ENCODE data around the gene MCTP1.

DNA sequence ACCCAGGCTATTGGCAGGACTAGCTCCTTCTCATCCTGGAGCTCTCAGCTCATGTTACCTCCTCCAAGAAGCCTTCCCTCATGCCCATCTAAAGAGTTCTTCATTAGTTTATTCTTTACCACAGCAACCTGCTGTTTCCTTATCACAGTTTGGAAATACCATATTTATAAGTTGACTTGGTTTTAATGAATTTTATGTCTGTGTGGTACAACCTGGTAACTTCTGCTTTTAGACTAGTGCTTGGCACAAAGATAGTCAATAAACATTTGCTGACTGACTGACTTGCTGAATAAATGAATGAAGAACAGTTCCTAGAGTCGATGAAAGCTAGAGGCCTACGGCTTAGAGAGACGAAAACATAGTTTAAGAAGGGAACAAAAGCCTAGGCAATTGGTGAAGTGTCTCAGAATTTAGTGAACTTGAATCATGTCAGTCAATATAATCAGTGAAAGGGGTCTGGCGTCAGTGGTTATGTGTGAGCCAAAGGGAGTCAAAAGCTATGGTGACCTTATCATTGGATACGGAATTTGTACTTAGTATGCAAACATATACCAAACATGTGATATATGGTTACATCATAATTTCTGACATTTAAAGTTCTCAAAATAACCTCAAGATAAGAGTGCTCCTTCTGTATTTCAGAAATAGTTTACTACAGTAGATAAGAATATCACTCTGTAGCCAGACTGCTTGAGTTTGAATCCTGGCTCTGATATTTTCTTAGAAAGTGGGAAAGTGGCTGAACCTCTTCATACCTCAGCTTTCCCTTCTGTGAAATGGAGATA is 239.5 kb downstream of the MCTP1 start:
- TF ChIP-seq, protein P1, sequence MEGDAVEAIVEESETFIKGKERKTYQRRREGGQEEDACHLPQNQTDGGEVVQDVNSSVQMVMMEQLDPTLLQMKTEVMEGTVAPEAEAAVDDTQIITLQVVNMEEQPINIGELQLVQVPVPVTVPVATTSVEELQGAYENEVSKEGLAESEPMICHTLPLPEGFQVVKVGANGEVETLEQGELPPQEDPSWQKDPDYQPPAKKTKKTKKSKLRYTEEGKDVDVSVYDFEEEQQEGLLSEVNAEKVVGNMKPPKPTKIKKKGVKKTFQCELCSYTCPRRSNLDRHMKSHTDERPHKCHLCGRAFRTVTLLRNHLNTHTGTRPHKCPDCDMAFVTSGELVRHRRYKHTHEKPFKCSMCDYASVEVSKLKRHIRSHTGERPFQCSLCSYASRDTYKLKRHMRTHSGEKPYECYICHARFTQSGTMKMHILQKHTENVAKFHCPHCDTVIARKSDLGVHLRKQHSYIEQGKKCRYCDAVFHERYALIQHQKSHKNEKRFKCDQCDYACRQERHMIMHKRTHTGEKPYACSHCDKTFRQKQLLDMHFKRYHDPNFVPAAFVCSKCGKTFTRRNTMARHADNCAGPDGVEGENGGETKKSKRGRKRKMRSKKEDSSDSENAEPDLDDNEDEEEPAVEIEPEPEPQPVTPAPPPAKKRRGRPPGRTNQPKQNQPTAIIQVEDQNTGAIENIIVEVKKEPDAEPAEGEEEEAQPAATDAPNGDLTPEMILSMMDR (IDR thresholded peaks at IDR 0.05 in 2 of 3, conservative IDR thresholded peaks at IDR 0.05 in 1 of 3; ENCODE audit: borderline replicate concordance in 1 of 3, insufficient read depth in 1 of 3, low read depth in 2 of 3, low read length in 2 of 3) = no peak
- TF ChIP-seq POLR2A (IDR thresholded peaks at IDR 0.05; ENCODE audit: borderline replicate concordance, extremely low read depth, insufficient read depth, insufficient read length) (no peak), EZH2phosphoT487 (IDR thresholded peaks at IDR 0.05; ENCODE audit: borderline replicate concordance) (no peak), POLR2AphosphoS5 (IDR thresholded peaks at IDR 0.05; ENCODE audit: low read depth, low read length) (no peak), YY1 (IDR thresholded peaks at IDR 0.05; ENCODE audit: extremely low read depth, insufficient replicate concordance, low read depth, low read length) (no peak), SP1 (IDR thresholded peaks at IDR 0.05; ENCODE audit: low read depth) (no peak)
- TF ChIP-seq, protein P2, sequence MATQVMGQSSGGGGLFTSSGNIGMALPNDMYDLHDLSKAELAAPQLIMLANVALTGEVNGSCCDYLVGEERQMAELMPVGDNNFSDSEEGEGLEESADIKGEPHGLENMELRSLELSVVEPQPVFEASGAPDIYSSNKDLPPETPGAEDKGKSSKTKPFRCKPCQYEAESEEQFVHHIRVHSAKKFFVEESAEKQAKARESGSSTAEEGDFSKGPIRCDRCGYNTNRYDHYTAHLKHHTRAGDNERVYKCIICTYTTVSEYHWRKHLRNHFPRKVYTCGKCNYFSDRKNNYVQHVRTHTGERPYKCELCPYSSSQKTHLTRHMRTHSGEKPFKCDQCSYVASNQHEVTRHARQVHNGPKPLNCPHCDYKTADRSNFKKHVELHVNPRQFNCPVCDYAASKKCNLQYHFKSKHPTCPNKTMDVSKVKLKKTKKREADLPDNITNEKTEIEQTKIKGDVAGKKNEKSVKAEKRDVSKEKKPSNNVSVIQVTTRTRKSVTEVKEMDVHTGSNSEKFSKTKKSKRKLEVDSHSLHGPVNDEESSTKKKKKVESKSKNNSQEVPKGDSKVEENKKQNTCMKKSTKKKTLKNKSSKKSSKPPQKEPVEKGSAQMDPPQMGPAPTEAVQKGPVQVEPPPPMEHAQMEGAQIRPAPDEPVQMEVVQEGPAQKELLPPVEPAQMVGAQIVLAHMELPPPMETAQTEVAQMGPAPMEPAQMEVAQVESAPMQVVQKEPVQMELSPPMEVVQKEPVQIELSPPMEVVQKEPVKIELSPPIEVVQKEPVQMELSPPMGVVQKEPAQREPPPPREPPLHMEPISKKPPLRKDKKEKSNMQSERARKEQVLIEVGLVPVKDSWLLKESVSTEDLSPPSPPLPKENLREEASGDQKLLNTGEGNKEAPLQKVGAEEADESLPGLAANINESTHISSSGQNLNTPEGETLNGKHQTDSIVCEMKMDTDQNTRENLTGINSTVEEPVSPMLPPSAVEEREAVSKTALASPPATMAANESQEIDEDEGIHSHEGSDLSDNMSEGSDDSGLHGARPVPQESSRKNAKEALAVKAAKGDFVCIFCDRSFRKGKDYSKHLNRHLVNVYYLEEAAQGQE (IDR thresholded peaks at IDR 0.05; ENCODE audit: low read depth) = no peak

Measured in HCT116 (cell line).